HepG2 (cell line): Measurements from ENCODE around the gene METAP1D. TPM values are rescaled to one million over a fixed set of nuclear protein-coding genes. Genes with fewer than 3 reads are reported as not detected.

ENCODE experiments used
- ATAD3A ChIP-seq: sonication (generic); formaldehyde crosslinking; IDR thresholded peaks from 2 replicates; pipeline ENCODE4 v1.4.0; 2020; ENCODE audit warnings: missing genetic modification reagents
- ATF7-NPFF ChIP-seq: sonication (generic); formaldehyde crosslinking; IDR thresholded peaks from 2 replicates; pipeline ENCODE4 v1.8.1; 2023; ENCODE audit warnings: mild to moderate bottlenecking, low read depth, missing genetic modification reagents, moderate library complexity
- EED ChIP-seq: sonication (generic); formaldehyde crosslinking; IDR thresholded peaks from 2 replicates; pipeline ENCODE4 v1.5.0; 2020; ENCODE audit warnings: mild to moderate bottlenecking, missing genetic modification reagents
- PHF5A ChIP-seq: IDR thresholded peaks from one replicate; pipeline ENCODE4 v1.6.1; 2018; ENCODE audit warnings: low read depth, missing genetic modification reagents; ENCODE audit not compliant: unreplicated experiment
- RFX3 ChIP-seq: IDR thresholded peaks from 2 replicates; pipeline ENCODE4 v1.6.1; 2016; ENCODE audit warnings: missing biosample characterization, missing genetic modification reagents
- TBX3 ChIP-seq: fragments of 450-650 bp; IDR thresholded peaks from 2 replicates; pipeline ENCODE4 v1.6.1; 2017; ENCODE audit warnings: antibody characterized with exemption, mild to moderate bottlenecking, inconsistent platforms, borderline replicate concordance
- TRIM22 ChIP-seq: fragments of 450-650 bp; IDR thresholded peaks from 2 replicates; pipeline ENCODE4 v1.6.1; 2017
- ZNF407 ChIP-seq: sonication (generic); formaldehyde crosslinking; IDR thresholded peaks from one replicate; pipeline ENCODE4 v1.5.1; 2020; ENCODE audit warnings: mild to moderate bottlenecking, missing genetic modification reagents; ENCODE audit errors: not compliant biosample characterization
- ZNF781 ChIP-seq: sonication (generic); formaldehyde crosslinking; IDR thresholded peaks from 2 replicates; pipeline ENCODE4 v1.5.1; 2020; ENCODE audit warnings: borderline replicate concordance, mild to moderate bottlenecking, missing genetic modification reagents; ENCODE audit errors: not compliant biosample characterization
- ZNF800 ChIP-seq: sonication (generic); formaldehyde crosslinking; IDR thresholded peaks from 2 replicates; pipeline ENCODE4 v1.4.0; 2020; ENCODE audit warnings: missing genetic modification reagents
- polyA plus RNA-seq, 8 experiments: library from polyadenylated mRNA; depleted of rRNA in 3 of 8; stranded (reverse) in 7 of 8; unstranded in 1 of 8; fragments of >200 nt; fragmentation: Illumina TruSeq in 4 of 8; extraction: Trizol in 4 of 8; gene quantifications; 2 replicates each; pipeline versions ENCODE4 v1.2.1 to v1.2.3, GENCODE V29; 2011 to 2016; ENCODE audit warnings: low read depth in 4 of 8, missing spikeins in 1 of 8, mixed read lengths in 1 of 8; ENCODE audit not compliant: insufficient read depth in 1 of 8
- total RNA-seq, 5 experiments: library from RNA; depleted of rRNA; stranded (reverse); fragments of >200 nt; fragmentation: Illumina TruSeq; extraction: Trizol; gene quantifications; 2 replicates each; pipeline ENCODE4 v1.2.3, GENCODE V29; 2016; ENCODE audit warnings: low read depth in 1 of 5
- TF ChIP-seq, protein P1 (sequence below), 2 experiments: sonication (generic) in 1 of 2; formaldehyde crosslinking in 1 of 2; IDR thresholded peaks; 2 replicates each; pipeline versions ENCODE4 v1.5.1 to v1.6.1; 2011 to 2020; ENCODE audit warnings: borderline replicate concordance in 1 of 2, low read depth in 1 of 2, low read length in 1 of 2, mild to moderate bottlenecking in 1 of 2, missing genetic modification reagents in 1 of 2, moderate library complexity in 1 of 2

Gene METAP1D
- total and polyA plus RNA-seq, 2 of the 13 experiments (the other 11 are each of a cell fraction or from before 2014, with no cell fraction given): 14.7 to 21.6 TPM

- TF ChIP-seq ZNF407 (peak; percentile 98), ATAD3A (no peak), TRIM22 (no peak), RFX3 (CRISPR knock-in tag) (no peak), EED (CRISPR knock-in tag) (peak; percentile 99), ZNF781 (peak; percentile 94), TBX3 (peak; percentile 80), ZNF800 (CRISPR knock-in tag) (no peak; the same call in none of the 2 replicates), PHF5A (CRISPR knock-in tag) (peak; percentile 94), ATF7-NPFF (peak; percentile 99)
- TF ChIP-seq, protein P1, sequence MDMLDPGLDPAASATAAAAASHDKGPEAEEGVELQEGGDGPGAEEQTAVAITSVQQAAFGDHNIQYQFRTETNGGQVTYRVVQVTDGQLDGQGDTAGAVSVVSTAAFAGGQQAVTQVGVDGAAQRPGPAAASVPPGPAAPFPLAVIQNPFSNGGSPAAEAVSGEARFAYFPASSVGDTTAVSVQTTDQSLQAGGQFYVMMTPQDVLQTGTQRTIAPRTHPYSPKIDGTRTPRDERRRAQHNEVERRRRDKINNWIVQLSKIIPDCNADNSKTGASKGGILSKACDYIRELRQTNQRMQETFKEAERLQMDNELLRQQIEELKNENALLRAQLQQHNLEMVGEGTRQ (IDR thresholded peaks at IDR 0.05; ENCODE audit: low read depth, low read length): peak; percentile 94
- TF ChIP-seq, protein P1 (CRISPR knock-in tag; IDR thresholded peaks at IDR 0.05; ENCODE audit: borderline replicate concordance): peak; percentile 95
These were observed at the start of gene METAP1D (continued) for GRCh38 chr2:171999604-172000469.
